Activated naive CD8-positive, alpha-beta T cell treated with anti-CD3 and anti-CD28 coated beads, Interleukin-2, amount 50 U/mL, for 24 hours (primary cell): ENCODE results near the gene RSAD2.
"Not testable (repeated sequence)": the region's sequence is repeated elsewhere in the genome, so short reads cannot be mapped to it uniquely, and the experiment has no call there.

Experiments used
- ATAC-seq: fragments of 150-1000 bp; cut with Tn5 transposase; one replicate; pipeline ENCODE4 v1.10.0; 2021
- DNase-seq: peaks from one replicate; pipeline ENCODE4 v3.0.0; 2021
- H3K27ac Mint-ChIP-seq: one replicate; pipeline ENCODE4 v1.8.0; 2021; ENCODE audit warnings: mild to moderate bottlenecking, mixed read lengths
- H3K27me3 Mint-ChIP-seq: one replicate; pipeline ENCODE4 v1.8.0; 2021; ENCODE audit warnings: mixed read lengths
- H3K36me3 Mint-ChIP-seq: one replicate; pipeline ENCODE4 v1.8.0; 2021; ENCODE audit warnings: low read depth, mixed read lengths
- H3K4me1 Mint-ChIP-seq: one replicate; pipeline ENCODE4 v1.8.0; 2021; ENCODE audit warnings: mixed read lengths
- H3K4me3 Mint-ChIP-seq: one replicate; pipeline ENCODE4 v1.8.0; 2021; ENCODE audit warnings: mild to moderate bottlenecking, moderate library complexity, mixed read lengths
- H3K9me3 Mint-ChIP-seq: one replicate; pipeline ENCODE4 v1.8.0; 2021; ENCODE audit warnings: mixed read lengths

The RSAD2 gene

GRCh38 chr2:6854416-6854815 is 23.2 kb upstream of the RSAD2 start:
- Mint-ChIP-seq H3K36me3 (peaks cover 48% of the 10 kb centered on the region), H3K9me3 (peaks cover 19% of the 10 kb centered on the region), H3K4me3 (no peak overlapping the region), H3K27me3 (no peaks in the 10 kb centered on the region), H3K27ac (no peak overlapping the region), H3K4me1 (no peaks in the 10 kb centered on the region)
- ATAC-seq (no peak), DNase-seq (no peak)

- Mint-ChIP-seq H3K9me3 (peaks cover 22% of the 10 kb centered on the region), H3K4me3 (no peak overlapping the region), H3K27me3 (no peaks in the 10 kb centered on the region), H3K4me1 (no peaks in the 10 kb centered on the region), H3K27ac (no peak overlapping the region), H3K36me3 (peaks cover 49% of the 10 kb centered on the region)
- DNase-seq (no peak), ATAC-seq (no peak)
Measured at GRCh38 chr2:6855860-6856547, 21.6 kb upstream of the RSAD2 start.

- no peak overlapping the region for H3K4me3 Mint-ChIP-seq
- DNase-seq (no peak), ATAC-seq (no peak)
- peaks cover 27% of the 10 kb centered on the region for H3K9me3 Mint-ChIP-seq
- H3K27me3 Mint-ChIP-seq = no peaks in the 10 kb centered on the region
- H3K27ac Mint-ChIP-seq = no peak overlapping the region
- H3K4me1 Mint-ChIP-seq = no peaks in the 10 kb centered on the region
- H3K36me3 Mint-ChIP-seq = peaks cover 54% of the 10 kb centered on the region
Measured at GRCh38 chr2:6856548-6856920, 21.0 kb upstream of the RSAD2 start.

- H3K4me3 Mint-ChIP-seq, H3K27ac Mint-ChIP-seq, H3K27me3 Mint-ChIP-seq, ATAC-seq, DNase-seq, H3K4me1 Mint-ChIP-seq: not testable (repeated sequence)
- Mint-ChIP-seq H3K36me3 (peaks cover 57% of the 10 kb centered on the region), H3K9me3 (peaks cover 30% of the 10 kb centered on the region)
Measured at GRCh38 chr2:6858466-6859027, 19.0 kb upstream of the RSAD2 start.

GRCh38 chr2:6860296-6860695 is 17.3 kb upstream of the RSAD2 start:
- Mint-ChIP-seq H3K36me3 (peaks cover 54% of the 10 kb centered on the region), H3K4me1 (peaks cover 7% of the 10 kb centered on the region), H3K4me3 (no peak overlapping the region), H3K27me3 (no peaks in the 10 kb centered on the region), H3K27ac (no peak overlapping the region), H3K9me3 (peaks cover 30% of the 10 kb centered on the region)
- DNase-seq (no peak), ATAC-seq (no peak)

- Mint-ChIP-seq H3K36me3 (peaks cover 43% of the 10 kb centered on the region), H3K4me1 (peaks cover 15% of the 10 kb centered on the region), H3K27me3 (peaks cover 2% of the 10 kb centered on the region), H3K9me3 (peaks cover 19% of the 10 kb centered on the region), H3K27ac (no peak overlapping the region), H3K4me3 (no peak overlapping the region)
- ATAC-seq (no peak), DNase-seq (no peak)
Measured at GRCh38 chr2:6863792-6864191, 13.8 kb upstream of the RSAD2 start.

GRCh38 chr2:6864231-6864754 is 13.3 kb upstream of the RSAD2 start:
- Mint-ChIP-seq H3K4me1 (peaks cover 15% of the 10 kb centered on the region), H3K9me3 (peaks cover 15% of the 10 kb centered on the region), H3K4me3 (peak overlapping the region; percentile 72), H3K27me3 (peaks cover 2% of the 10 kb centered on the region), H3K27ac (peak overlapping the region; percentile 41), H3K36me3 (peaks cover 38% of the 10 kb centered on the region)
- ATAC-seq = no peak
- DNase-seq = no peak

GRCh38 chr2:6864923-6865345 is 12.6 kb upstream of the RSAD2 start:
- H3K4me3 Mint-ChIP-seq = peak overlapping the region; percentile 72
- H3K9me3 Mint-ChIP-seq = peaks cover 15% of the 10 kb centered on the region
- DNase-seq (peak; percentile 38), ATAC-seq (peak; percentile 9)
- H3K36me3 Mint-ChIP-seq = peaks cover 32% of the 10 kb centered on the region
- H3K4me1 Mint-ChIP-seq = peaks cover 15% of the 10 kb centered on the region
- peaks cover 2% of the 10 kb centered on the region for H3K27me3 Mint-ChIP-seq
- no peak overlapping the region for H3K27ac Mint-ChIP-seq

GRCh38 chr2:6865346-6866274 is 12.0 kb upstream of the RSAD2 start, which contains the start of gene CMPK2:
Gene CMPK2, minus strand, starts transcription at chr2:6865907. Its CDS starts 211 bp downstream, at chr2:6865696.
- peak; percentile 78 for DNase-seq

GRCh38 chr2:6866275-6866671 is 11.3 kb upstream of the RSAD2 start:
- ATAC-seq = peak; percentile 46
- Mint-ChIP-seq H3K27ac (peak overlapping the region; percentile 94), H3K9me3 (peaks cover 6% of the 10 kb centered on the region), H3K4me1 (peaks cover 16% of the 10 kb centered on the region), H3K27me3 (peaks cover 2% of the 10 kb centered on the region), H3K4me3 (peak overlapping the region; percentile 90), H3K36me3 (peaks cover 19% of the 10 kb centered on the region)
- peak; percentile 29 for DNase-seq

More at GRCh38 chr2:6865346-6866274, 12.0 kb upstream of the RSAD2 start, which contains the start of gene CMPK2:
- peaks cover 25% of the 10 kb centered on the region for H3K36me3 Mint-ChIP-seq
- H3K4me3 Mint-ChIP-seq = peak within 1 kb of the TSS; percentile 90
- H3K9me3 Mint-ChIP-seq = peaks cover 8% of the 10 kb centered on the region
- H3K27me3 Mint-ChIP-seq = peaks cover 2% of the 10 kb centered on the region
- ATAC-seq = peak; percentile 82
- peaks cover 15% of the 10 kb centered on the region for H3K4me1 Mint-ChIP-seq
- H3K27ac Mint-ChIP-seq = peak within 1 kb of the TSS; percentile 94

- Mint-ChIP-seq H3K9me3 (no peaks in the 10 kb centered on the region), H3K36me3 (peaks cover 12% of the 10 kb centered on the region), H3K27ac (no peak overlapping the region), H3K4me3 (no peak overlapping the region), H3K4me1 (peaks cover 20% of the 10 kb centered on the region), H3K27me3 (peaks cover 2% of the 10 kb centered on the region)
- ATAC-seq = no peak
- DNase-seq = no peak
Measured at GRCh38 chr2:6866982-6867381, 10.6 kb upstream of the RSAD2 start.

GRCh38 chr2:6872394-6872793 is 5.2 kb upstream of the RSAD2 start:
- Mint-ChIP-seq H3K4me3 (no peak overlapping the region), H3K9me3 (peaks cover 6% of the 10 kb centered on the region), H3K27me3 (no peaks in the 10 kb centered on the region), H3K27ac (no peak overlapping the region), H3K36me3 (peaks cover 4% of the 10 kb centered on the region), H3K4me1 (peaks cover 54% of the 10 kb centered on the region)
- ATAC-seq (no peak), DNase-seq (no peak)

- Mint-ChIP-seq H3K9me3 (peaks cover 6% of the 10 kb centered on the region), H3K27ac (no peak overlapping the region), H3K4me1 (peaks cover 69% of the 10 kb centered on the region), H3K4me3 (no peak overlapping the region), H3K36me3 (peaks cover 4% of the 10 kb centered on the region), H3K27me3 (no peaks in the 10 kb centered on the region)
- DNase-seq (no peak), ATAC-seq (no peak)
Measured at GRCh38 chr2:6874032-6874431, 3.5 kb upstream of the RSAD2 start.

GRCh38 chr2:6876309-6876708 is 1.3 kb upstream of the RSAD2 start:
- Mint-ChIP-seq H3K4me1 (peaks cover 87% of the 10 kb centered on the region), H3K4me3 (no peak overlapping the region), H3K9me3 (peaks cover 6% of the 10 kb centered on the region), H3K36me3 (peaks cover 4% of the 10 kb centered on the region), H3K27ac (peak overlapping the region; percentile 75), H3K27me3 (no peaks in the 10 kb centered on the region)
- DNase-seq (no peak), ATAC-seq (no peak)
